Ramos (cell line): ENCODE data around the gene GMCL2.
"Not testable (repeated sequence)": the region's sequence is repeated elsewhere in the genome, so short reads cannot be mapped to it uniquely, and the experiment has no call there.

ENCODE experiments used
- in situ Hi-C: fragments of 300-500 bp; cut with MboI; formaldehyde crosslinking; loops from one replicate; pipeline ENCODE4 v1.14.3; 2022; ENCODE audit warnings: low sequenced_read_pairs; ENCODE audit not compliant: unreplicated experiment

GMCL2 gene

GRCh38 chr5:178207183-178207916, 20.2 kb upstream of the GMCL2 start:
- in situ Hi-C loops = no loop called here

DNA sequence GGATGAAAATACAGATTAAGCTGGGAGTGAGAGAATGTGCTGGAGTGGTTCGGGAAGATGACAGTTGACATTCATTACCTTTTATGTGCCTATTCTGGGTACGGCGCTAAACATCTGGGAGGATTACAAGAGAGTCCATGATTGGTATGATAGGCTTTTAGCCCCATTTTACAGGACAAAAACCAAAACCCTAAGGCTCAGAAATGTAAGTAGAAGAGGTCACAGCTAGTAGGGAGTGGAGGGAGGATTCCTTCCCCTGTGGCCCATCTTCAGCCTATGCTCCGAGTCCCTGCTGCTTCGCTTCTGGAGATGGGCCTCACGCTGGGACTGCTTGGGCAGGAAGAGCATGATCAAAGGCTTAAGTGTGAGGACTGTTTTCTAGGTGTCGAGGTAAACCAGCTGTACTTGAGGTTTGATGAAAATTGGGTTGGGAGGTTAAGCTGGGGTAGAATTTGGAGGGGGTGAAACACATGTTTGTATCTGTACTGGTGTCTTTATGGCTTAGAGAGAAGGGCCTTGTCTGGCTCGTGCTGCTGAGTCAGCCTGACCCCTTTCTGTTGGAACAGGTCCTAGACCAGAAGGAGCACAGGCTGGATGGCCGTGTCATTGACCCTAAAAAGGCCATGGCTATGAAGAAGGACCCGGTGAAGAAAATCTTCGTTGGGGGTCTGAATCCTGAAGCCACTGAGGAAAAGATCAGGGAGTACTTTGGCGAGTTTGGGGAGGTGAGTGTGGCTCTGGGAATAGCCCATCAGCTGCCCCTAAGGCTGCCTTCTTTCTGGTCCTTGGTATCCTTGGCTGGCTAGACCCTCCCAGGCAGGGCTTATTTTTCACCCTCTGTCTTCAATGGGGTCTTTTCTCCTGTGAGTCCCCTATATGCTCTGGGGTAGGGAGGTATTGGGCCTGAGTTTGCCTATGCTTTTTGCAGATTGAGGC, 19.3 kb upstream of the GMCL2 start:
- in situ Hi-C loops = no loop called here

GRCh38 chr5:178205749-178206047, 18.5 kb upstream of the GMCL2 start:
- in situ Hi-C loops = no loop called here

DNA sequence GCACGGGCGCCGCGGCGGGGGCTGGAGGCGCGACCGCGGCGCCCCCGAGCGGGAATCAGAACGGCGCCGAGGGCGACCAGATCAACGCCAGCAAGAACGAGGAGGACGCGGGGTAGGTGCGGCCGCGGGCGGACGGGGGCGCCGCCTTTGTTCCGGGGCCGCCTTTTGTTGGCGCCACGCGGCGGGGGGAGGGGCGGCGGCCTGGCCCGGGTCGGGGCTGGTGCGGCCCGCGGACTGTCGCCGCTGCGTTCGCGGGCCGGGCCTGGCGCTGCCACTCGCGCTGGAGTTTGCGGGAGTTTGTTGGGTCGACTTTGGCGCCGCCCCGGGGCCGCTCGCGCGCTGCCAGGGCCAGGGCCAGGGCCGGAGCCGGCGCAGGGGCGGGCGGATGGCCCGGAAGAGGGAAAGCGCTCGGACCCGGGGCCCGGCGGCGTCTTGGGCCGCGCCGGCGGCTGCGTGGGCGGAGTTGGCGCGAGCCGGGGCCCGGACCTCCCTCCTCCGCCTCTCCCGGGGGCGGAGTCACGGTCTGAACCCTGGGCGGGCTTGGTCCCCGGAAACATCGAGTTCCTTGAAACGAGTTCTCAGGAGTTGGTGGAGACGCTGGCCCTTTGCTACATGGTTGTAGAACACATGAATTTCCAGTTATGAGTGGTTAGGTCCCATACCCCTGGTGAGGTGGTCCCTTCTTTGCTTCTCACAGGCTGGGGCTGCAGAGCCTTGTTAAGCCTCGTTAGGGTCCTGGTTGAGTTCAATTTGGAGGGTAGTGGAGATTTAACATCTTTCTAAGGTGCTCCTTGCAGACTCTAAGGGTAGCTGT, 18.0 kb upstream of the GMCL2 start:
- in situ Hi-C loops = no loop called here

- in situ Hi-C loops = no loop called here
These were observed 17.2 kb upstream of the GMCL2 start, which contains the start of gene HNRNPAB for GRCh38 chr5:178204182-178204934. HNRNPAB (plus strand) TSS chr5:178204533; CDS start chr5:178204838, 305 bp downstream.

- in situ Hi-C loops = no loop called here
These were observed 16.6 kb upstream of the GMCL2 start for GRCh38 chr5:178203670-178204181.

- in situ Hi-C loops = no loop called here
These were observed 15.4 kb upstream of the GMCL2 start for GRCh38 chr5:178202541-178202940.

GRCh38 chr5:178201927-178202235, 14.7 kb upstream of the GMCL2 start:
- in situ Hi-C loops = no loop called here

GRCh38 chr5:178201221-178201926, 14.2 kb upstream of the GMCL2 start:
- in situ Hi-C loops = no loop called here

DNA sequence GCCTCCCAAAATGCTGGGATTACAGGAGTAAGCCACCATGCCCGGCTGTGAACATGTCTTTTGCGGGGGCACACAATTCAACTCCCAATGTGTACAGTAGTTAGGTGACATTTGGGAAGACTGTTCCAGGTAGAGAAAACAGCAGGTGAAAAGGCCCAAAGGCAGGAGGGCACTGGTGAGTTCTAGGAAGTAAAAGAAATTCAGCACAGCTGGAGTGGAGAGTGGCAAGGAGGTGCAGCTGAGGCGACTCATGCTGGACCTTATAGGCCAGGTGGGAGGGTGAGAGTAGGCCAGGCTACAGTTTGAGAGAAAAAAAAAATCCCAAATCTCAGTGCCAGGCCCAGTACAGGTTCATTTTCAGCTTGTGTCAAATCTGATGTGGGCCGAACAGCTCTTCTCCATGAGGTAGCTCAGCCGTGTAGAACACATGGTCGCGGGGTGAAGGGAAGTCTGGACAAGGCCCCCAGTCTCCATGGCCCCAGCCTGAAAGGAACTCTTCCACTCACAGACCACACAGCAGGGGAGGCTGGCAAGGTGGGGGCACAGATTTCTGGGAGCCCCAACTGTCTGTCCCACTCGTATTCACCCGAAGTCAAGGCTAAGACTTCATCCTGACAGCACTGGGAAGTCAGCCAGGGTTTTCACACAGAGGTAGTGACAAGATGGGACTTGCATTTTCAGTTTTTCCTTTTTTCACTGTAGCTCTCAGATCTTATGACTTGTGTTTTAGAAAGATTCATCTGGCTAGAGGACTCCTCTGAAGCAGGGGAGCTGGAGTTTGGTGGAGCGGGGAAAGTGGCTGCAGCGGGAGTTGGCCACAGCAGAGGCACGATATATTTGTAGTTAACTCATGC, 12.6 kb upstream of the GMCL2 start:
- in situ Hi-C loops = no loop called here

GRCh38 chr5:178198706-178199105, 11.5 kb upstream of the GMCL2 start:
- in situ Hi-C loops = no loop called here

GRCh38 chr5:178198151-178198550, 11.0 kb upstream of the GMCL2 start:
- in situ Hi-C loops = not testable (repeated sequence)

DNA sequence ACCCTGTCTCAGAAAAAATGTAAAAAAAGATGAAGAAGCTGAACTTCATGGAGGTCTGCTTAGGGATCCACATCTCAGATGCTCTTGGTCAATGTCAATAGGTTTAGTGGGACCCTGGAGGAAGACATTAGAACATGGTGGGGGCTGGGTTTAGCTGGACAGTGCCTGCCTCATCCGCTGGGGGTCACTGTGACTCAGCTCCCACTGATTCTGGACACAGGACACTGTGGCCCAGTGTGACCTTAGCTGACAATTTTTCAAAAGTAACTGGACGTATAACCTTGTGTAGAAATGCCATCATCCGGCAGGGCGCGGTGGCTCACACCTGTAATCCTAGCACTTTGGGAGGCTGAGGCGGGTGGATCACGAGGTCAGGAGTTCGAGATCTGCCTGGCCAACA, 9.8 kb upstream of the GMCL2 start:
- in situ Hi-C loops = no loop called here

- in situ Hi-C loops = no loop called here
These were observed 9.2 kb upstream of the GMCL2 start for GRCh38 chr5:178196281-178196812.

GRCh38 chr5:178194026-178194425, 6.9 kb upstream of the GMCL2 start:
- in situ Hi-C loops = no loop called here

DNA sequence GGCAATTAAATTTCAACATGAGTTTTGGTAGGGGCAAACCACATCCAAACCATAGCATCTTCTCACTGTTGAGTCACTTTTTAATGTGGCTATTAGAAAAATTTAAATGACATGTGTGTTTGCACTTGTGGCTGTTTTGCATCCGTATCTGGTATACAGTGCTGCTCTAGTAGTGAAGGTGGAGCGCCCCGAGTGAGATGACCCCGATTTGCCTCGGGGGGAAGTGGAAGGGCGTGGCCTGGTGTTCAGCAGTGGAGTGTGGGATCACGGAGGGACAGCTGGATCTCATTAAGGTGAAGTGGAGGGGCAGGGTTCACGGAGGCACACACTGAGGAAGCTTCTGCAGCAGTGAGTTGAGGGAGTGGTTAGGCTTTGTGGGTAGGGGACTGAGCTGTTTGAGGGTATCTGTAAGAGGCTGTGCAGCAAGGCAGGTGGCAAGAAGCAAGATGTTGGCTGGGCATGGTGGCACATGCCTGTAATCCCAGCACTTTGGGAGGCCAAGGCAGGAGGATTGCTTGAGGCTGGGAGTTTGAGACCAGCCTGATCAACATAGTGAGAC, 6.2 kb upstream of the GMCL2 start:
- in situ Hi-C loops = no loop called here

DNA sequence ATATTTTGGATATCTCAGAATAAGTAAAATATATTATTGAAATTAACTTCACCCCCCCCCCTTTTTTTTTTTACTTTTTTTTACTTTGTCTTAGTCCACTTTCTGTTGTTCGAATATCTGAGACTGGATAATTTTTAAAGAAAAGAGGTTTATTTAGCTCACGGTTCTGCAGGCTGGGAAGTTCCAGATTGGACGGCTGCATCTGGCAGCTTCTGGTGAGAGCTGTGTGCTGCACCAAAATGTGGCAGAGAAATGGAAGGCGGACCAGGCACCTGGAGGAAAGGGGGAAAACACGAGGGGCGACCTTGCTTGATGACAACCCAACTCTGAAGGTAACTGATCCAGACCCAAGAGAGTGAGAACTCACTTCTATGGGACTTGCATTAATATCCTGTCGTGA, 5.6 kb upstream of the GMCL2 start:
- in situ Hi-C loops = no loop called here

GRCh38 chr5:178192244-178192643, 5.1 kb upstream of the GMCL2 start:
- in situ Hi-C loops = no loop called here
